OCI-LY7 (cell line): ENCODE results near the gene SDCBP2. TPM values are rescaled to one million over a fixed set of nuclear protein-coding genes. Genes with fewer than 3 reads are reported as not detected.

Experiments
- BruUV-seq: library from RNA; stranded (reverse); fragments of 400-500 nt; replicated peaks from 2 replicates; lab custom pipeline; 2021; lab: Mats Ljungman, UMichigan
- CTCF ChIA-PET: fragments of 300-600 bp; sonication (Branson Sonifier 250); formaldehyde crosslinking; loops from one replicate; lab custom pipeline; 2022; ENCODE audit warnings: antibody characterized with exemption; ENCODE audit not compliant: unreplicated experiment; lab: Charles Lee
- POLR2A ChIA-PET: fragments of 300-600 bp; sonication (Branson Sonifier 250); formaldehyde crosslinking; loops from one replicate; lab custom pipeline; 2022; ENCODE audit warnings: antibody characterized with exemption; lab: Charles Lee
- DNase-seq: peaks from one replicate; pipeline ENCODE4 v3.0.0-alpha.2; 2015; ENCODE audit warnings: low spot score
- H2AFZ ChIP-seq: fragments of 200-600 bp; sonication (generic), shearing (Covaris generic); 2 replicates; pipeline ENCODE4 v1.6.1; 2014; ENCODE audit warnings: mild to moderate bottlenecking, antibody characterized with exemption, low read length, moderate library complexity
- H3K27ac ChIP-seq: fragments of 200-600 bp; sonication (generic); 2 replicates; pipeline ENCODE4 v1.5.1; 2014; ENCODE audit warnings: mixed run types, low read depth, mild to moderate bottlenecking, moderate library complexity, low read length, inconsistent platforms; ENCODE audit not compliant: poor library complexity, severe bottlenecking
- H3K36me3 ChIP-seq: fragments of 200-600 bp; sonication (generic); 2 replicates; pipeline ENCODE4 v1.6.1; 2014; ENCODE audit warnings: mild to moderate bottlenecking, antibody characterized with exemption, low read length, moderate library complexity, mixed read lengths; ENCODE audit not compliant: insufficient read depth
- H3K4me1 ChIP-seq: fragments of 200-600 bp; sonication (generic); 2 replicates; pipeline ENCODE4 v1.5.1; 2014; ENCODE audit warnings: mild to moderate bottlenecking, low read length; ENCODE audit not compliant: insufficient read depth, poor library complexity, severe bottlenecking
- H3K4me2 ChIP-seq: fragments of 200-600 bp; sonication (generic); 2 replicates; pipeline ENCODE4 v1.6.1; 2014; ENCODE audit warnings: mild to moderate bottlenecking, low read length
- H3K4me3 ChIP-seq: fragments of 200-600 bp; sonication (generic); 2 replicates; pipeline ENCODE4 v1.5.1; 2014; ENCODE audit warnings: mild to moderate bottlenecking, low read depth, low read length; ENCODE audit not compliant: poor library complexity, severe bottlenecking
- H3K79me2 ChIP-seq: fragments of 200-600 bp; sonication (generic); 2 replicates; pipeline ENCODE4 v1.6.1; 2016; ENCODE audit warnings: low read depth, mild to moderate bottlenecking, low read length, moderate library complexity, mixed read lengths; ENCODE audit not compliant: insufficient read depth
- H3K9me2 ChIP-seq: fragments of 200-600 bp; sonication (generic); 2 replicates; pipeline ENCODE4 v1.6.1; 2016; ENCODE audit warnings: mild to moderate bottlenecking, low read length, mixed read lengths; ENCODE audit not compliant: insufficient read depth
- H3K9me3 ChIP-seq: fragments of 200-600 bp; sonication (generic); 2 replicates; pipeline ENCODE4 v1.6.1; 2014; ENCODE audit warnings: mild to moderate bottlenecking, mixed run types, low read length, mixed read lengths
- H4K20me1 ChIP-seq: fragments of 200-600 bp; sonication (generic); 2 replicates; pipeline ENCODE4 v1.6.1; 2014; ENCODE audit warnings: mild to moderate bottlenecking, antibody characterized with exemption, low read length, moderate library complexity, mixed read lengths; ENCODE audit not compliant: insufficient read depth
- EZH2phosphoT487 ChIP-seq: fragments of 200-600 bp; sonication (generic); IDR thresholded peaks from 2 replicates; pipeline ENCODE4 v1.6.1; 2018; ENCODE audit warnings: low read depth, borderline replicate concordance, mild to moderate bottlenecking, mixed run types, antibody characterized with exemption, low read length, moderate library complexity, mixed read lengths
- intact Hi-C: fragments of 100-400 bp; cut with micrococcal nuclease; formaldehyde crosslinking; loops from one replicate; pipeline ENCODE4 v1.10.0; 2022; ENCODE audit not compliant: unreplicated experiment
- total RNA-seq, 2 experiments: library from RNA; depleted of rRNA in 1 of 2; stranded (reverse); fragments of >200 nt in 1 of 2; shearing (Covaris generic) in 1 of 2; gene quantifications; 2 replicates each; pipeline ENCODE4 v1.2.3, GENCODE V29; 2014 to 2022
- TF ChIP-seq, protein P1 (sequence below): fragments of 200-600 bp; sonication (generic); conservative IDR thresholded peaks from 2 replicates; pipeline ENCODE4 v1.5.1; 2014; ENCODE audit warnings: mild to moderate bottlenecking, antibody characterized with exemption, low read length, moderate library complexity, mixed read lengths

Gene SDCBP2
- total RNA-seq, 2 experiments from 2014 or later: 1.8 to 2.6 TPM

DNA sequence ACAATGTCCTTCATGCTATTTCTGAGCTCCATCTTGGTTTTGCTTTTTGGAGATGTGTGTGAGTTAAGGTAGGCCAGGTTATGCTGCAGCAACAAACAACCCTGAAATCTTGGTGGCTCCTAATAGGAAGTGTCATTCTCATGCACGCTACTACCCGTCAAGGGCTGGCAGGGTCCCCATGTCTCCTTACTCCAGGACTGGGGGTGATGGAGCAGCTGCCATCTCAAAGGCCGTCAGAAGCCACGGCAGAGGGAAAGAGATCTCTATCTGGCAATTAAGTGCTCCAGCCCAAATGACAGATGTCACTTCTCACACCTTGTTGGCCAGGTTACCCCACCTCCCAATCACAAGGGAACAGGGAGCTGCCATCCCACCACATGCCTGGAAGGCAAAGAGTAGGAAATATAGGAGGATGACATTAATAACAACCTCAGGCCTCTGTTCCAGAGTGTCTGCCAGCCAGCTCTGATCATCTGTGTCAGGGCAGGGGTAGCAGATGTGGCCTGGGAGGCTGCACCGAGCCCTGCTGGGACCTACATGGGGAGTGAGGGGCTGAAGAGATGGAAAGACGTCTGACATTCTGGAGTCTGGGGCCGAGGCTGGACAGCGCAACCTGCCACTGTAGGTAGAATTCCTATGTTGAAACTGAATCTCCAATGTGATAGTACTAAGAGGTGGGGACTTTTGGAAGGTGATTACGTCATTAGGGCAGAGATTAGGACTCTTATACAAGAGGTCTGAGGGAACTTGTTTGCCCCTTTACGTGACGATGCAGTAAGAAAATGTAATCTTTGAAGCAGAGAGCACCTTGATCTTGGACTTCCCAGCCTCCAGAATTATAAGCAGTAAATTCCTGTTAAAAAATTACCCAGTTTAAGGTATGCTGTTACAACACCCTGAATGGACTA lies 4.8 kb upstream of the SDCBP2 start:
- no peak overlapping the region for H2AFZ ChIP-seq
- DNase-seq: no peak
- no peak overlapping the region for H3K27ac ChIP-seq
- peaks cover 10% of the 10 kb centered on the region for H3K4me1 ChIP-seq
- H3K9me3 ChIP-seq: no peaks in the 10 kb centered on the region
- TF ChIP-seq EZH2phosphoT487: no peak
- TF ChIP-seq, protein P1, sequence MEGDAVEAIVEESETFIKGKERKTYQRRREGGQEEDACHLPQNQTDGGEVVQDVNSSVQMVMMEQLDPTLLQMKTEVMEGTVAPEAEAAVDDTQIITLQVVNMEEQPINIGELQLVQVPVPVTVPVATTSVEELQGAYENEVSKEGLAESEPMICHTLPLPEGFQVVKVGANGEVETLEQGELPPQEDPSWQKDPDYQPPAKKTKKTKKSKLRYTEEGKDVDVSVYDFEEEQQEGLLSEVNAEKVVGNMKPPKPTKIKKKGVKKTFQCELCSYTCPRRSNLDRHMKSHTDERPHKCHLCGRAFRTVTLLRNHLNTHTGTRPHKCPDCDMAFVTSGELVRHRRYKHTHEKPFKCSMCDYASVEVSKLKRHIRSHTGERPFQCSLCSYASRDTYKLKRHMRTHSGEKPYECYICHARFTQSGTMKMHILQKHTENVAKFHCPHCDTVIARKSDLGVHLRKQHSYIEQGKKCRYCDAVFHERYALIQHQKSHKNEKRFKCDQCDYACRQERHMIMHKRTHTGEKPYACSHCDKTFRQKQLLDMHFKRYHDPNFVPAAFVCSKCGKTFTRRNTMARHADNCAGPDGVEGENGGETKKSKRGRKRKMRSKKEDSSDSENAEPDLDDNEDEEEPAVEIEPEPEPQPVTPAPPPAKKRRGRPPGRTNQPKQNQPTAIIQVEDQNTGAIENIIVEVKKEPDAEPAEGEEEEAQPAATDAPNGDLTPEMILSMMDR: no peak
- POLR2A ChIA-PET: interaction anchor here (0.9 kb wide), 1 partner anchor 12 kb away, joined by 4 read pairs; no protein-coding TSS in a partner anchor
- no peaks in the 10 kb centered on the region for H3K9me2 ChIP-seq
- H3K79me2 ChIP-seq: peaks cover 13% of the 10 kb centered on the region; the same call in 1 of the 2 replicates
- intact Hi-C loops: no loop called here
- BruUV-seq: no TSS peak
- CTCF ChIA-PET: no interaction called here
- H3K4me2 ChIP-seq: no peak overlapping the region
- peaks cover 5% of the 10 kb centered on the region; the same call in 1 of the 2 replicates for H4K20me1 ChIP-seq
- H3K36me3 ChIP-seq: peaks cover 28% of the 10 kb centered on the region
- H3K4me3 ChIP-seq: no peak overlapping the region

DNA sequence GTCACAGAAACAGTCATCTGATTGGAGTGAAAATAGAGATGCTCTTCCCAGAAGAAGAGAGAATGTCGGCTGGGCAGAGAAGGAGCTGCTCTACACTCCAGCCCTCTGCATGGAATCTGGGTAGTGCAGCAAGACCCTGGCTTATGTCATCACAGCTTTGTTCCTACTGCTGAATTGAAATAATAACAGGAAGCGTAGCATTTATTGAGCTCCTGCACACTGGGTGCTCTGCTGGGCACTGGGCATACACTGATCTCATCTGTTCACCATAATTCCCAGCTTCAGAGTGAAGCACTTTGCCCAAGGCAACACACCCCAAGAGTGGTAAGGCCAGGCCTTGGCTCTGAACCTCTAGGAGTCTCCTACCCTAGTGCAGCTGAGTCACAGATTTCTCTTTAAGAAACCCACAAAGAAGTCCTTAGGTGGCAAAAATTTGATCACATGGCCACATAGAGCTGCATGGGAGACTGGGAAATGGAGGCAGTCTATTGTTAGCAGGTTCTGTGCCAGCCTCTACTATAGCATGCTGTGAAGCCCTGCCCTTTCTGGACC lies 3.9 kb upstream of the SDCBP2 start:
- TF ChIP-seq, protein P1: no peak
- no peak for TF ChIP-seq EZH2phosphoT487
- POLR2A ChIA-PET: interaction anchor here (0.6 to 0.9 kb wide), 3 partner anchors 10 to 27 kb away, joined by 3 to 4 read pairs (median 3); no protein-coding TSS in a partner anchor

More for the DNA sequence above, 3.9 kb upstream of the SDCBP2 start:
- no peaks in the 10 kb centered on the region for H3K9me3 ChIP-seq
- peaks cover 5% of the 10 kb centered on the region; the same call in 1 of the 2 replicates for H4K20me1 ChIP-seq
- no peak overlapping the region for H3K4me3 ChIP-seq
- peaks cover 18% of the 10 kb centered on the region for H3K4me1 ChIP-seq
- BruUV-seq: no TSS peak
- H3K79me2 ChIP-seq: peaks cover 14% of the 10 kb centered on the region; the same call in 1 of the 2 replicates
- DNase-seq: no peak
- intact Hi-C loops: no loop called here
- no peak overlapping the region for H2AFZ ChIP-seq
- H3K9me2 ChIP-seq: no peaks in the 10 kb centered on the region
- H3K27ac ChIP-seq: no peak overlapping the region
- no peak overlapping the region for H3K4me2 ChIP-seq
- CTCF ChIA-PET: no interaction called here
- H3K36me3 ChIP-seq: peaks cover 28% of the 10 kb centered on the region
